GM19395 (cell line): ENCODE measurements around the gene KIAA1210.

Experiments
- ATAC-seq: cut with Tn5 transposase; IDR thresholded peaks from one replicate; pipeline ENCODE4 v1.9.1; 2021; ENCODE audit warnings: mild to moderate bottlenecking, moderate library complexity; ENCODE audit not compliant: unreplicated experiment

The KIAA1210 gene

DNA sequence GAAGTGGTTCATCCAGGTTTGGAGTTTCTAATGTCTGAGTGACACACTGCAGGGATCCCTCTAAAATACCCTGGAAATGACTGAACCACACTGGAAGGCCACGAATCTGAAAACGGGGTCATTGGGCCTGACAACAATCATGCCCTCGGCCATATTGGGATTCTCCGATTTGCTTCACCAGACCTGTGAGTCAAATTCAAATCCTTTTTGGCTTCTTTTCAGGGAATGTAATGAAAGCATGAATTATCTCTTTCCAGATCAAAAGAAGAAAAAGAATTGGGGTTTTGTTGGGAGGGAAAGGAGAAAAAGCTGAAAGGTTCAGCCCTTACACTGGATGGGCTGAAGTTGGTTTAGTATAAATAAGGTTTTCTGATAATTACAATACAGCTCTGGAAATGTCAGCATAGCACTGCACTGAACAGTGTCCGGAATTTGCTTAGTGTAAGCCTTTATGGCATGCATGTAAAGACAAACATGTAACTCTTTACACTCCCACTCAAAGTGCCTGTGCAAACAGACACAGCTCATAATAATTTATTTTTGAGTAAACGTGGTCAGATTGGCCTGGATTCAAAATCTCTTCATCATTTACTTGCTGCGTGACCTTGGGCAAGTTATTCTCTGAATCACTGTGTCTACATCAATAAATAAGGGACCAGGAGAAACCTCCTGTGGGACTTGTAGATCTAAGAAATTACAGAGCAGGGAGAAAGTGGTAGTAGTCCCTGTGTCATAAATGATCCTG lies 33.4 kb downstream of the KIAA1210 start:
- ATAC-seq: no peak

- ATAC-seq: no peak
These were observed 37.0 kb downstream of the KIAA1210 start for GRCh38 chrX:119090627-119091026.

DNA sequence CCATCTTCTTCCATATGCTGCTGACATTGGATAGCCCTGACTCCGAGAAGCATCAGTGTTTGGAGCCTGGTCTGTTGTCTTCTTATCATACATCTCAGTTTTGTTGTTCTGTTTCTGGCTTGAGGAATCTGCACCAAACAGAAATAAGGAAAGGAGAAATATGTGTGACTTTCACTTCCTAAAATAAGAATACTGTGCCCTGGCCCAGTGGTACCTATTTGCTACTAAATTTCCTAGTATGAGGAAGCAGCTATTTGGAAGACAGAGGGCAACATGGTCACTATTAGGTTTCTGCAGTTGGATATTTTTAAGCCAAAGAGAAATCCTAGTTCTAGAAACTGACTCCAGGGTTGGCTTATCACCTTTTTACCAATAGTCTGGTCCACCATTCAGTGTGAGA lies 38.0 kb downstream of the KIAA1210 start:
- ATAC-seq: no peak

DNA sequence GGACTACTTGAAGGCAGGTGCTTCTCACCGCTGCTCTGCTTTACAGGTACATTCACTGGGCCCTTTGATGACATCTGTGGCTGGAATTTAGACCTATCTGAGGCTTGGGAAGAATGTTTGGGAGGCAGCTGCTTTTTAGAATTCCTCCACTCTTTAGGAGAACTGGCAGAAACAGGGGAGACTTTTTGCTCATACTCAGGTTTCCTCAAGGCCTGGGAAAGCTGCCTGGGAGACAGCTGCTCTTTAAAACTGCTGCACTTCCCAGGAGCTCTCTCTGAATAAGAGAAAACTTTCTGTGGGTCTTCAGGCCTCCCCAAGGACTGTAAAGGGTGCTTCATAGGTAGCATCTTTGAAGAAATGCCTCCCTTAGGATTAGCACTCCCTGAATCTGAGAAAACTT lies 40.5 kb downstream of the KIAA1210 start:
- no peak for ATAC-seq

DNA sequence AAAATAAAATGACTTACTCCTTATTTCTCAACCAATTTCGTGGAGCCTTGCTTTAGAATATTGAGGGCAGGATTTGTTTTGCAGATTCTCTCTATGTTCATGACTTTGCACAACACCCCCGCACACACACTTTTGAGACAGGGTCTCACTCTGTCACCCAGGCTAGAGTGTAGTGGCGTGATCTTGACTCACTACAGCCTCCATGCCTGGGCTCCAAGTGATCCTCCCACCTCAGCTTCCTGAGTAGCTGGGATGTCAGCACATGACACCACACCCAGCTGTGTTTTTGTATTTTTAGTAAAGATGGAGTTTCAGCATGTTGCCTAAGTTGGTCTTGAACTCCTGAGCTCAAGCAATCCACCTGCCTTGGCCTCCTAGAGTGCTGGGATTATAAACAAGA lies 42.8 kb downstream of the KIAA1210 start:
- no peak for ATAC-seq

- no peak for ATAC-seq
These were observed 45.3 kb downstream of the KIAA1210 start for GRCh38 chrX:119082278-119082677.

DNA sequence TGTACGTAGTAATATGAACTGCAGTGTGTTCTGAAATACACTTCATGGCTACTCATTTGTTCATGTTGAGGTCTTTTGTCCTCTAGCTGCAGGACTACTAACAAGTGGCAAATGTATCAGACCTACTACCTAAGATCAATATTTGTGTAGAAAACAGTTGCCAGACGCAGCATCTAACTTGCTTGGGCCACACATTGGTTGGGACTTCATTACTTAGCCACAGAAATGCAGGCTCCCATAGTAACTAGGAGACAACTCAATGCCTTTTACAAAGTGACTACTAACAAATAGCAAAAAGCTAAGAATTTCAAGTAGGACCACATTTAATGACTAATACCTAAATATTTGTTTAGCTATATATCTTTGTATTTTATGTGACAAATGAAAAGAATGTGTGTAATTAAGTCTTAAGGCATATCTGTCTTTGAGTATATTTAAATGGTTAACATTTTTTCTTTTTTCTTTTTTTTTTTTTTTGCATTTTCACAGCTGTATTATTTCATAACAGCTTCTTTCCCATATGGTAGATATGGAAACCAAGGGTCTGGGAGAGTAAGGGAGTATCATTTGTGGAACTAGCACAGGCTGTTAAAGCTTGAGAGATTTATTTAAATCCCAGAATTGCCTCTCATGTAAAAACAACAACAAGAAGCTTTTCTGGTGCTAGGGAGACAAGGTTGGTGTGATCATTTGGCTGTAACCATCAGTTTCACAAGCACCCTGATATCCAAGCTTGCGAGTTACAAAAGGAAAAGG lies 52.2 kb downstream of the KIAA1210 start:
- ATAC-seq: no peak

DNA sequence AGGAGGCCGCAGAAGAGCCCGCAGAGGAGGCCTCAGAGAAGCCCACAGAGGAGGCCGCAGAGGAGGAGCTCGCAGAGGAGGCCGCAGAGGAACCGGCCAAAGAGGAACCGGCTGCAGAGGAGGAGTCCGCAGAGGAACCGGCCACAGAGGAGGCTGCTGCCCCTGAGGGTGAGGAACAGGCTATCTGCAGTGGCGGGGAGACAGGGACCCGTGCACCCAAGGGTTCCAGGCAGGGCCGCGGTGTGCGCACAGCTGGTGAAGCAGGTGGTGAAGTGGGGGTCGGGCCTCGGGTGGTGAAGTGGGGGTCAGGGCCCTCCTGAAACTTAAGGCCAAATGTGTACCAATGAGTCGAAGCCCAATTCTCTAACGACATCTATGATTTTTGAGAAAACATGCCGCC lies 53.7 kb downstream of the KIAA1210 start:
- no peak for ATAC-seq

- no peak for ATAC-seq
These were observed 54.3 kb downstream of the KIAA1210 start for GRCh38 chrX:119073200-119073905.

GRCh38 chrX:119072744-119073143 lies 54.9 kb downstream of the KIAA1210 start, which contains the start of gene CT47C1:
CT47C1 (plus strand) TSS chrX:119072993; CDS start chrX:119073226, 233 bp downstream.
- no peak for ATAC-seq

GRCh38 chrX:119071381-119071780 lies 56.2 kb downstream of the KIAA1210 start:
- peak; percentile 89 for ATAC-seq

GRCh38 chrX:119069762-119070161 lies 57.9 kb downstream of the KIAA1210 start:
- ATAC-seq: no peak

GRCh38 chrX:119069128-119069527 lies 58.5 kb downstream of the KIAA1210 start:
- no peak for ATAC-seq

DNA sequence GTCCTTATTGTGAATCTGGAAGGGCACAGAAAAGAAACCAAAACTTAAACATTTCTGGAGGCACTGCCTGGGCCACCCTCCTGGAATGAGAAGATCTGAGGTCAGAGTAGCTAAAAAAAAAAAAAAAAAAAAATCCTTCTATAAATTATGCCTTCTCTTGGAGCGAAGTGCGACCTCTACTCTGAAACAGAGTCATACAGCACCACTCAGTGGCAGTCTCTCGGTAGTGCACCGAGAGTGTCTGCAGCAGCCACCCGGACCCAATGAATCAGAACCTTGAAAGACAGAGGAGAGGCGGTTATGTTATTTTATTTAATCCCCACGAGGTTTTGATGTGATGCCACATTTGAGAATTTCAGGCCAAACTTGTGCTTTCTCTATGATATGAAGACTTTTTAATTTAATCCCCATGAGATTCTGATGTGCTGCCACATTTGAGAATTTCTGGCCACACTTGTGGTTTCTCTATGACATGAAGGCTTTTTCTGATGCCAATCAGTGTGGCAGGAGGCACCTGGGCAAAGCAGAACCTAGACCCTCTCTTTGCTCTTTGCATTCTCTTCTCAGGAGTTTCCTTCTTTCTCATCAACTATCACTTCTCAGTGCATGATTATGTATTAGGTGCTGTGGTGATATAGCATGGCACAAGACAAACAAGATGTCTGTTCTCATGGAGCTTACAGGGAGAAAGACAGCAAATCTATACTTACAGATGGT lies 60.4 kb downstream of the KIAA1210 start:
- ATAC-seq: no peak

DNA sequence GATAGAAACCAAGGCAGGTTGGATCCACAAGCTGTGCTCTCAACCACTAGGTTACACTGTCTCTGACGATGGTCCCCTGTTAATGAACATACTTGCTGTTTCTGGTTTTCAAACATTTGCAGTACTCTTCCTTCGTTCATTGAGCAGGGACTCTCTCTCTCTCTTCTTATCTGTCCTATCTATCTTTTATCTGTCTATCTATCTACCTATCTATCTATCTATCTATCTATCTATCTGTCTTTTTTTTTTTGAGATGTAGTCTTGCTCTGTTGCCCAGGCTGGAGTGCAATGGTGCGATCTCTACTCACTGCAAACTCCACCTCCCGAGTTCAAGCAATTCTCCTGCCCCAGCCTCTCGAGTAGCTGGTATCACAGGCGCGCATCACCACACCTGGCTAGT lies 64.2 kb downstream of the KIAA1210 start:
- no peak for ATAC-seq

GRCh38 chrX:119062750-119063374 lies 64.8 kb downstream of the KIAA1210 start:
- no peak for ATAC-seq

DNA sequence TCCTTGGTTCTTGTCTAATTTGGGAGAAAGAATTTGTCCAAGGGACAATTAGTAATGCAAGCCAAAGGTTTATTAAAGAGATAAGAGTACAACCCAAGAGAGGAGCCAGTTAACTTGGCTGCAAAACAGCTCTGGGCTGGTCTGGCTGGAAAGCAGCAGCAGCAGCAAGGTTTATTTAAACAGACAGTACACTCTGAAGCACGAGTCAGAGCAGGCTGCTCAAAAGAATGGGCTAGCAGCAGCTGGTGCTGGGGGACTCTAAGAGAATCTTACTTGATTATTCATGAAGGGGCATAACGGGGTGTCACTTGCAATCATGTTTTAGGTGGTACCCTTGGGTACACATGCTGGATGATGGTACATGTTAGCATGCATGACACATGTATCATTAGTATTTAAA lies 71.9 kb downstream of the KIAA1210 start:
- no peak for ATAC-seq

- ATAC-seq: no peak
These were observed 81.7 kb downstream of the KIAA1210 start for GRCh38 chrX:119045884-119046283.

GRCh38 chrX:119042996-119043395 lies 84.6 kb downstream of the KIAA1210 start:
- ATAC-seq: no peak

- no peak for ATAC-seq
These were observed 85.6 kb downstream of the KIAA1210 start for GRCh38 chrX:119042040-119042439.

DNA sequence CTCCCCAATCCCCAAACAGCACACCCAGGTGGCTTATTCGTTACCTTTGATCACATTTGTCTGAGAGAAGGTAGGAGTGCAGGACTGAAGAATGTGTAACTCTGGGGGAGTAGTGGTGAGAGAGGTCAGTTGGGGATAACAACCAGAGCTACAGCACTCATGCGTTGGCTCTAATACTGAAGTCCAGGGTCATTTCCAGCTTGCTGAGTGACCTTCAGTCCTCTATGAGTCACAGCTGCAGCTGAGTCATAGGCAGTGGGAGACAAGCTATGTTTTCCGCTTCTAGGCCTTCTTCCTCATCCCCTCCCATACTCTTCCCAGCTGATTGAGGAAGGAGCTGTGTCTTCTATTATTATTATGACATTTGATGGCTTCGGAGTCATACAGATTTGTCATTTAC lies 86.4 kb downstream of the KIAA1210 start:
- ATAC-seq: no peak
